ENCODE data around the gene PTGES3.

Gene PTGES3

DNA sequence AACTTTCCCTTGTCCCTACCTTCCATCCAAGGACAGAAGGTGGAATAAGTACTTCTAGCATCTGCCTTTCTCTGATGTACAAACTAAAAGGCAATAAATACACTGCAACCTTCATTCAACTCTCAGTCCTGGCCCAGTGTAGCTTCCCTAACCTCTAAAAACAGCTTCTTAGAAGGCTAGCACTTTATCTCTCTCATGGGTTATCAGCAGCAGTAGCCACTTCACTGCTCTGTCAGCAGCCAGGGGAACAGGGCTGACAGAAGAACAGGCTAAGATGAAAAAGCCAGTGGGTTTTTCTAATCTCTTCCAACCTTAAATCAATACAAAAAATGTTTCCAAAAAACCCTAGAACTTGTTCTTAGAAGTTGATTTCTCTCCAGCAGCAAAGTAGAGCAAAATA is 71.2 kb downstream of the PTGES3 start:
- peak; percentile 56 for DNase-seq

DNA sequence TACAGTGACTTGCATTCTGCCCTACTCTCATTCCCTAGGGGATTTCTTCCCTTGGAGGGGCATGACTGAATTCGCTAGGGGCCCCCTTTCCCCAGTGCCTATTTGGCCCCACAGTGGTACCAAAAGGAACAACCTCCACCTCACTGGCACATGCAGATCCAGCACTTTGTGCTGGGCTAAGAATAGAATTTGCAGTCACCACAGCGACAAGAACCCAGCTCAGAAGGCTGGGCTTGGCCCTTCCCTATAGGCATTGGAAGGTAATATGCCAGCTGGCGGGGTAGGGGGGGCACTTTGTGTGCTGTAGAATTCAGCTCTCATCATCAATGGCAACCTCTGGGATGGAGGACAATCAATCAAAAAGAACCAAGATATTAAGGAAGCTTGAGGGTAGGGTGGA is 71.8 kb downstream of the PTGES3 start:
- no peak for DNase-seq

DNA sequence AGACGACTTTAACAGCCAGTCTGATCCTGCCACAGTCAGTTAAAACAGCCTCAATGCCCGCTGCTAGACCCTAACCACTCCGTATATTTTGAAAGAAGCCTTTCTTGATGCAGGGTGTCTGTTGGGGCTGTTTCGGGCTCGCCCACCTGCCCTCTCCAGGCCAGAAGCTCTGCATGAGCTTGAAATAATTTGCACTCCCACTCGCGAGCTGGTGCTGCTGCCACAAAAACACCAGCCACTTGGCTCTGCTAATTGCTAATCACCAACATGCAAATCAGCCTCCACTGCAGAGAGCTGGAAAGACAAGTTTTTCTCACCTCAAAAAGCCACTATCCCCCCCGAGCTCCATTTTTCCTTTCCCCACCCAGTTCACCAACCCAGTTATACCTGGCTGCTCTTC is 73.5 kb downstream of the PTGES3 start:
- DNase-seq: no peak
